ENCODE results near the gene SARDH.
"Not testable (repeated sequence)": the region's sequence is repeated elsewhere in the genome, so short reads cannot be mapped to it uniquely, and the experiment has no call there.

DNA sequence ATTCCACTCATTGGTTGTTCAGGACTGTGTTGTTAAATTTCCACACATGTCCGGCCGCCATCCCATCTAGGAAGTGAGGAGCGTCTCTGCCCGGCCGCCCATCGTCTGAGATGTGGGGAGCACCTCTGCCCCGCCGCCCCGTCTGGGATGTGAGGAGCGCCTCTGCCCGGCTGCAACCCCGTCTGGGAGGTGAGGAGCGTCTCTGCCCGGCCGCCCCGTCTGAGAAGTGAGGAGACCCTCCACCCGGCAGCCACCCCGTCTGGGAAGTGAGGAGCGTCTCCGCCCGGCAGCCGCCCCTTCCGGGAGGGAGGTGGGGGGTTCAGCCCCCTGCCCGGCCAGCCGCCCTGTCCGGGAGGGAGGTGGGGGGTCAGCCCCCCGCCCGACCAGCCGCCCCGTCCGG lies 6.4 kb upstream of the SARDH start:
- TF ChIP-seq CTCF, POLR2A (IDR thresholded peaks at IDR 0.05): not testable (repeated sequence)
